ENCODE measurements around the gene TRIM24.

DNA sequence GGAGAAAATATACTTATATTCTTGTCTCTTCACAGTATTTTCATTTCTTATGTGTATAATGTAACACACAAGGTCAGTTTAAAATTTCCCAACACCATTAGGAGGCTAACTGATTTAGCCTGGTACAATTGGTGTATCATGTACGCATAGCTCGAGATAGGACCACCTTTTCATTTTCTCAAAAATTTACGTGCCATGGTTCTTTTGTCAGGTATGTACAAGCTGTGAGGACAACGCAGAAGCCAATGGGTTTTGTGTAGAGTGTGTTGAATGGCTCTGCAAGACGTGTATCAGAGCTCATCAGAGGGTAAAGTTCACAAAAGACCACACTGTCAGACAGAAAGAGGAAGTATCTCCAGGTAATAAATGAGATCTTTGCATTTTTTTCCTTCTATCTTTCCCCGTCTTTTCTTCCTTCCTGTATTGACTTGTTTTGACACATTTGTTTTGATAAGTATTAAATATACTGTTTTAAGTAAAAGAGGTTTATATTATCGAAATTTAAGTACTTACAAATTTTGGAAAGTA is 55.0 kb downstream of the TRIM24 start:
- no peak for TF ChIP-seq POLR2A (IDR thresholded peaks at IDR 0.05; ENCODE audit: low read length)
- no peak for TF ChIP-seq GATA1 (IDR thresholded peaks at IDR 0.05; ENCODE audit: low read depth, low read length)
